ENCODE data around the gene WWOX.

The WWOX gene

DNA sequence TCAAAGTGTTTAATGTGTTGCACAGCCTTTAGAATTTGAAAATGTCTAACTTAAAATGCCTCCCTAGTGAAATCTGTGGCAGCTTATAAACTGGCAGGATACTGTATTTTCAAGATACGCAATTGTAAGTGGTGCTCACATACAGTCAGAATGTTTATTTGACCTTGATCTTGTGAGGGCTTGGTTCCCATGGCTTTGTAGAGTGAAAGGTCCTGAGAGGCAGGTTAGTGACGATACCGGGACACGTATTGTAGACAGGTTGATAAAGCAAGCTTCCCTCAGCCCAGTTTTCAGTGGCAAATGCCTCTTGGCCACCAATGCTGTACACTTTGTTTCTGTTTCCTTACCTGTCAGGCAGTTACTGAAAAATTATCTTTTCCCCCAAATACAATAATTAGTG lies 1074.5 kb downstream of the WWOX start:
- Histone ChIP-seq H4K20me1 (ENCODE audit: insufficient read depth, low read length) (no peaks in the 10 kb centered on the region), H3K9me3 (replicated peaks; ENCODE audit: insufficient read depth, low read length) (no peaks in the 10 kb centered on the region), H3K4me1 (ENCODE audit: low read length) (no peaks in the 10 kb centered on the region), H3K36me3 (replicated peaks; ENCODE audit: insufficient read depth, low read length) (no peaks in the 10 kb centered on the region), H3K4me2 (ENCODE audit: low read depth, low read length) (no peak overlapping the region), H2AFZ (ENCODE audit: low read length) (no peak overlapping the region), H3K9ac (ENCODE audit: low read length) (no peak overlapping the region), H3K79me2 (ENCODE audit: low read length) (no peaks in the 10 kb centered on the region), H3K9me2 (replicated peaks; ENCODE audit: insufficient read depth, low read length) (no peaks in the 10 kb centered on the region), H3K27me3 (replicated peaks; ENCODE audit: insufficient read depth, low read length) (no peaks in the 10 kb centered on the region), H3K27ac (ENCODE audit: low read length) (no peak overlapping the region), H3F3A (ENCODE audit: insufficient read depth, low read length) (no peaks in the 10 kb centered on the region), H3K4me3 (ENCODE audit: low read length) (no peak overlapping the region)
- no peak for TF ChIP-seq EZH2phosphoT487 (IDR thresholded peaks at IDR 0.05; ENCODE audit: low read length)
- TF ChIP-seq EZH2 (optimal IDR thresholded peaks at IDR 0.05; ENCODE audit: low read depth, low read length) = no peak
- TF ChIP-seq, protein P1, sequence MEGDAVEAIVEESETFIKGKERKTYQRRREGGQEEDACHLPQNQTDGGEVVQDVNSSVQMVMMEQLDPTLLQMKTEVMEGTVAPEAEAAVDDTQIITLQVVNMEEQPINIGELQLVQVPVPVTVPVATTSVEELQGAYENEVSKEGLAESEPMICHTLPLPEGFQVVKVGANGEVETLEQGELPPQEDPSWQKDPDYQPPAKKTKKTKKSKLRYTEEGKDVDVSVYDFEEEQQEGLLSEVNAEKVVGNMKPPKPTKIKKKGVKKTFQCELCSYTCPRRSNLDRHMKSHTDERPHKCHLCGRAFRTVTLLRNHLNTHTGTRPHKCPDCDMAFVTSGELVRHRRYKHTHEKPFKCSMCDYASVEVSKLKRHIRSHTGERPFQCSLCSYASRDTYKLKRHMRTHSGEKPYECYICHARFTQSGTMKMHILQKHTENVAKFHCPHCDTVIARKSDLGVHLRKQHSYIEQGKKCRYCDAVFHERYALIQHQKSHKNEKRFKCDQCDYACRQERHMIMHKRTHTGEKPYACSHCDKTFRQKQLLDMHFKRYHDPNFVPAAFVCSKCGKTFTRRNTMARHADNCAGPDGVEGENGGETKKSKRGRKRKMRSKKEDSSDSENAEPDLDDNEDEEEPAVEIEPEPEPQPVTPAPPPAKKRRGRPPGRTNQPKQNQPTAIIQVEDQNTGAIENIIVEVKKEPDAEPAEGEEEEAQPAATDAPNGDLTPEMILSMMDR (IDR thresholded peaks at IDR 0.05; ENCODE audit: low read length) = no peak
- DNase-seq = no peak

DNA sequence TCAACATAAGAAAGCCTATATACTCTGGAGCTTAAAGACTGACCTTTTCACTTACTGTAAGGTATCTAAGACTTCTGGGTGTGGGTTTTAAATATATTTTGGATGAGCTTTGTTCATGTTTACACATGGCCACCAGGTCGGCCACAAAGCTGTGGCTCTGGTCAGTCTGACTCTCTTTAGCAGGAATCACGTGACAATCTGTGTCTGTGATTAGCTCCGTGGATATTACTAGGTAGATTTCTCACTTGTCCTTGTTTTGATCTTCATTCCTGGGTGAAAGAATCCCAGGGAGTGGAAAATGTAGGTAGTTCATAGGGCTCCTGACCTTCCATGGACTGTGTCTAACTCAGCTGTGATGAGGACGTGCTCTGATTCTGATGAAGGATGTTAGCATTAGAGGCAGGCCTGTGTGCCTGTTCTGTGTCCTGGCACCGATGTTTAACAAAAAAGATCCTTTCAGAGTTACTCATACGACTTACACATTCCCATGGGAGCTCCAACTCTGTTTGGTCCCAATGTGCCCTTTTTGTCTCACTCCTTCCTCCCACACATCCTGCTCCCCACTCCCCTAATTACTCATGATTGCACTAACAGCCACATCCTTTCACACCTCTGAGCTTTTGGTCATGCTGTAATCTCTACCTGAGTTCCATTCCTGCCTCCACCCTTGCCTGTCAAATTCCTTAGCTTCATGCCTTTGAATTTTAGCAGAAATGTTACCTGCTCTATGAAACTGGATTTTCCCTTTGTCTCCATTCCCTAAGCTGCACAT lies 1076.0 kb downstream of the WWOX start:
- Histone ChIP-seq H3K9me3 (replicated peaks; ENCODE audit: insufficient read depth, low read length) (no peaks in the 10 kb centered on the region), H4K20me1 (ENCODE audit: insufficient read depth, low read length) (no peaks in the 10 kb centered on the region), H3K4me1 (ENCODE audit: low read length) (no peaks in the 10 kb centered on the region), H3K27ac (ENCODE audit: low read length) (no peak overlapping the region), H3K9me2 (replicated peaks; ENCODE audit: insufficient read depth, low read length) (no peaks in the 10 kb centered on the region), H3K27me3 (replicated peaks; ENCODE audit: insufficient read depth, low read length) (no peaks in the 10 kb centered on the region), H3K4me3 (ENCODE audit: low read length) (no peak overlapping the region), H3K79me2 (ENCODE audit: low read length) (no peaks in the 10 kb centered on the region), H3K9ac (ENCODE audit: low read length) (no peak overlapping the region), H3K4me2 (ENCODE audit: low read depth, low read length) (no peak overlapping the region), H3K36me3 (replicated peaks; ENCODE audit: insufficient read depth, low read length) (no peaks in the 10 kb centered on the region), H3F3A (ENCODE audit: insufficient read depth, low read length) (no peaks in the 10 kb centered on the region), H2AFZ (ENCODE audit: low read length) (no peak overlapping the region)
- DNase-seq = no peak
- no peak for TF ChIP-seq EZH2 (optimal IDR thresholded peaks at IDR 0.05; ENCODE audit: low read depth, low read length)
- TF ChIP-seq EZH2phosphoT487 (IDR thresholded peaks at IDR 0.05; ENCODE audit: low read length) = no peak
- TF ChIP-seq, protein P1 (IDR thresholded peaks at IDR 0.05; ENCODE audit: low read length) = no peak

DNA sequence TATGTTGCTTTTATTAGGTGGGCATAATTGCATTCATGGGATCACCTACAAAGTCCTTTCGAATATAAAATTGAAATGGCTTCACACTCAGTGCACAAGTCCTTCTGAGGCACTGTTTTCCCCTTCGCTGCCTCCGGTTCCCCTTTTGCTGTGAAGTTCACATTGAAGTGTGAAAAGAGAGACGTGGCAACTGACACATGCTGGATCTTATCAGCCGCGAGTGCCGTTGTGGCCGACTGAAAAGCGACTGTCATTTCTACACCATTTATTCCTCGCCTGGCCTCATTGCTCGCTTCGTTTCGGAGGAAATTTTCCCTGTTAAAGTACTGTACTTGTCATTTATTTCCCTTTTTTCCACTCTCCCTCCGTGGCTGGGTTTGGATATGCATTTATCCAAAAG lies 1077.6 kb downstream of the WWOX start:
- no peak for DNase-seq
- Histone ChIP-seq H2AFZ (ENCODE audit: low read length) (no peak overlapping the region), H3K36me3 (replicated peaks; ENCODE audit: insufficient read depth, low read length) (no peaks in the 10 kb centered on the region), H3K9ac (ENCODE audit: low read length) (no peak overlapping the region), H3K27ac (ENCODE audit: low read length) (no peak overlapping the region), H3K4me3 (ENCODE audit: low read length) (no peak overlapping the region), H3K4me2 (ENCODE audit: low read depth, low read length) (no peak overlapping the region), H3K4me1 (ENCODE audit: low read length) (no peaks in the 10 kb centered on the region), H3F3A (ENCODE audit: insufficient read depth, low read length) (no peaks in the 10 kb centered on the region), H4K20me1 (ENCODE audit: insufficient read depth, low read length) (no peaks in the 10 kb centered on the region), H3K79me2 (ENCODE audit: low read length) (no peaks in the 10 kb centered on the region), H3K9me2 (replicated peaks; ENCODE audit: insufficient read depth, low read length) (no peaks in the 10 kb centered on the region), H3K9me3 (replicated peaks; ENCODE audit: insufficient read depth, low read length) (no peaks in the 10 kb centered on the region), H3K27me3 (replicated peaks; ENCODE audit: insufficient read depth, low read length) (no peaks in the 10 kb centered on the region)
- TF ChIP-seq EZH2 (optimal IDR thresholded peaks at IDR 0.05; ENCODE audit: low read depth, low read length) = no peak
- TF ChIP-seq, protein P1 (IDR thresholded peaks at IDR 0.05; ENCODE audit: low read length) = no peak
- TF ChIP-seq EZH2phosphoT487 (IDR thresholded peaks at IDR 0.05; ENCODE audit: low read length) = no peak

Data from MM.1S (cell line).